Measurements from ENCODE around the gene KCNQ1.

The KCNQ1 gene

DNA sequence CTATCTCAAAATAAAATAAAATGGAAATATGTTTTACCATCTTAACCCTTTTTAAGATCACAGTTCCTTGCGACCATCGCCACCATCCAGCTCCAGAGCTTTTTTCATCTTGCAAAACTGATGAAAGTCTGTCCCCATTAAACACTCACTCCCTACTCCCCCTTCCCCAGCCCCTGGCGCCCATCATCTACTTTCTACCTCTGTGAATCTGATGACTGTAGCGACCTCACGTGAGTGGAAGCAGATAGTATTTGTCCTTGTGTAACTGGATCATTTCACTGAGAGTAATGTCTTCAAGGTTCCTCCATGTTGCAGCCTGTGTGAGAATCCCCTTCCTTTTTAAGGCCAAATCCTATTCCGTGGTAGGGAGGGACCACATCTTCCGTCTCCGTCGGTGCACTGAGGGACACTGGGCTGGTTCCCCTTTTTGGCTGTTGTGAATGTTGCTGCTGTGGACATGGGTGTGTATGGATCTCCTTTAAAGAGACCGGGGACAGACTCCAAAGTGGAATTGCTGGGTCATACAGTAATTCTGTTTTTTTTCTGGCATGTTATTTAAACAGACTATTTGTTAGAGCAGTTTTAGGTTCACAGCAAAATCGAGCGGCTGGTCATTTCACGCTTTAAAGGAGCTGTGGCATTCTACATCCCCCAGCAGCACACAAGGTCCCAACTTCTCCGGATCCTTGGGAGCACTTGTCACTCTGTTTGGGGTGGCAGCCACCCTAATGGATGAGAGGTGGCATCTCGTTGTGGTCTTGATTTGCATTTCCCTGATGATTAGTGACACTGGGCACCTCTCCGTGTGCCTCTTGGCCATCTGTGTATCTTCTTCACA lies 120.0 kb downstream of the KCNQ1 start:
- no peak overlapping the region for H3K4me2 ChIP-seq (ENCODE audit: low read length)
- H3K9me2 ChIP-seq (ENCODE audit: low read depth, low read length), result no peaks in the 10 kb centered on the region
- no peak overlapping the region for H2AFZ ChIP-seq (ENCODE audit: low read length)
- H3K9me3 ChIP-seq (ENCODE audit: low read length), result no peaks in the 10 kb centered on the region
- H3K4me1 ChIP-seq (ENCODE audit: insufficient read depth, low read length, severe bottlenecking), result no peaks in the 10 kb centered on the region
- H3K36me3 ChIP-seq (ENCODE audit: insufficient read depth, low read length), result no peaks in the 10 kb centered on the region
- H3F3A ChIP-seq (ENCODE audit: insufficient read depth, low read length), result no peaks in the 10 kb centered on the region
- H3K9ac ChIP-seq (ENCODE audit: low read length), result no peak overlapping the region
- no peaks in the 10 kb centered on the region for H3K79me2 ChIP-seq (ENCODE audit: insufficient read depth, low read length)
- no peaks in the 10 kb centered on the region; the same call in 1 of the 2 replicates for H3K27me3 ChIP-seq (ENCODE audit: insufficient read depth, low read length)
- no peak overlapping the region for H3K4me3 ChIP-seq (ENCODE audit: low read depth, low read length, poor library complexity, severe bottlenecking)
- TF ChIP-seq, protein P1, sequence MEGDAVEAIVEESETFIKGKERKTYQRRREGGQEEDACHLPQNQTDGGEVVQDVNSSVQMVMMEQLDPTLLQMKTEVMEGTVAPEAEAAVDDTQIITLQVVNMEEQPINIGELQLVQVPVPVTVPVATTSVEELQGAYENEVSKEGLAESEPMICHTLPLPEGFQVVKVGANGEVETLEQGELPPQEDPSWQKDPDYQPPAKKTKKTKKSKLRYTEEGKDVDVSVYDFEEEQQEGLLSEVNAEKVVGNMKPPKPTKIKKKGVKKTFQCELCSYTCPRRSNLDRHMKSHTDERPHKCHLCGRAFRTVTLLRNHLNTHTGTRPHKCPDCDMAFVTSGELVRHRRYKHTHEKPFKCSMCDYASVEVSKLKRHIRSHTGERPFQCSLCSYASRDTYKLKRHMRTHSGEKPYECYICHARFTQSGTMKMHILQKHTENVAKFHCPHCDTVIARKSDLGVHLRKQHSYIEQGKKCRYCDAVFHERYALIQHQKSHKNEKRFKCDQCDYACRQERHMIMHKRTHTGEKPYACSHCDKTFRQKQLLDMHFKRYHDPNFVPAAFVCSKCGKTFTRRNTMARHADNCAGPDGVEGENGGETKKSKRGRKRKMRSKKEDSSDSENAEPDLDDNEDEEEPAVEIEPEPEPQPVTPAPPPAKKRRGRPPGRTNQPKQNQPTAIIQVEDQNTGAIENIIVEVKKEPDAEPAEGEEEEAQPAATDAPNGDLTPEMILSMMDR (IDR thresholded peaks at IDR 0.05; ENCODE audit: low read length), result no peak
- TF ChIP-seq EZH2 (IDR thresholded peaks at IDR 0.05; ENCODE audit: borderline replicate concordance, low read length), result no peak
- no peak overlapping the region for H3K27ac ChIP-seq (ENCODE audit: low read depth, low read length, poor library complexity, severe bottlenecking)
- H4K20me1 ChIP-seq (ENCODE audit: insufficient read depth, low read length), result no peaks in the 10 kb centered on the region

DNA sequence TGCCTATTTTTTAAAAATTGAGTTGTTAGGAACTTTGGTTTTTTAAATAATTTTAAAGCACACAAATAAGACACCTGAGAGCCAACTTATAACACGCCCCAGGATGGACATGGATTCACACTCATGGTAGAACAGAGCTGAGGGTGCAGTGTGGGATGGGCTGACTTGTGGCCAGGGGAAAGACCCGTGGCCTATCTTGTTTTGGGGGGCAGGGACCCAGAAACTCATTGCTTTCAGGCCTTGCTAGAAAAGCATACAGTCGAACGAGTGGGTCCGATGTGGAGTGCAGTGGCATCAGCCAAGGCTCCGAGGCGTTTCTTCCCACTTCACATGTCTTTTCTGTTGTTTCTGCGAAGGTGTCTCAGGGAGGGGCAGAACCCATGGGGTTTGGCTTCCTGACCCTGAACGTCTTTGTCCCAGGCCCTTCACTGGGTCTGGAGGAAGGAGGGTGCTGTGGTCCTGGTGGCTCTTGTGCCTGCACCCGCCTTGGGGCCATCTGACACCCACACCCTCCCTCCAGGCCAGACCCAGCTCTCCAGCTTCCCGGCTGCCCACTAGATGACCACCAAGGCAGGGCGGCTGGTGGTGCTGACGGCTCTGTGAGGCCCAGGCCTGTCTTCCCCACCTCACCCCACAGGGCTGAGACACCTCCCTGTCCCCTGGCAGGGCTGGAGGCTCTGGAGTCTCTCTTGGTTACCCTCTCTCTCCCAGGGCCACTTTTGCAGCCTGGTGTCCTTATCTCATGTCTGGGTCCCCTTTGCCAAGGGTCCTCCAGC lies 120.8 kb downstream of the KCNQ1 start:
- Histone ChIP-seq H3K4me3 (ENCODE audit: low read depth, low read length, poor library complexity, severe bottlenecking) (no peak overlapping the region), H3K4me1 (ENCODE audit: insufficient read depth, low read length, severe bottlenecking) (no peaks in the 10 kb centered on the region), H3F3A (ENCODE audit: insufficient read depth, low read length) (no peaks in the 10 kb centered on the region), H3K79me2 (ENCODE audit: insufficient read depth, low read length) (no peaks in the 10 kb centered on the region), H4K20me1 (ENCODE audit: insufficient read depth, low read length) (no peaks in the 10 kb centered on the region), H3K27me3 (ENCODE audit: insufficient read depth, low read length) (no peaks in the 10 kb centered on the region; the same call in 1 of the 2 replicates), H2AFZ (ENCODE audit: low read length) (no peak overlapping the region), H3K36me3 (ENCODE audit: insufficient read depth, low read length) (no peaks in the 10 kb centered on the region), H3K9ac (ENCODE audit: low read length) (no peak overlapping the region), H3K27ac (ENCODE audit: low read depth, low read length, poor library complexity, severe bottlenecking) (no peak overlapping the region), H3K4me2 (ENCODE audit: low read length) (no peak overlapping the region), H3K9me3 (ENCODE audit: low read length) (no peaks in the 10 kb centered on the region), H3K9me2 (ENCODE audit: low read depth, low read length) (no peaks in the 10 kb centered on the region)
- TF ChIP-seq, protein P1 (IDR thresholded peaks at IDR 0.05; ENCODE audit: low read length), result no peak
- TF ChIP-seq EZH2 (IDR thresholded peaks at IDR 0.05; ENCODE audit: borderline replicate concordance, low read length), result no peak

DNA sequence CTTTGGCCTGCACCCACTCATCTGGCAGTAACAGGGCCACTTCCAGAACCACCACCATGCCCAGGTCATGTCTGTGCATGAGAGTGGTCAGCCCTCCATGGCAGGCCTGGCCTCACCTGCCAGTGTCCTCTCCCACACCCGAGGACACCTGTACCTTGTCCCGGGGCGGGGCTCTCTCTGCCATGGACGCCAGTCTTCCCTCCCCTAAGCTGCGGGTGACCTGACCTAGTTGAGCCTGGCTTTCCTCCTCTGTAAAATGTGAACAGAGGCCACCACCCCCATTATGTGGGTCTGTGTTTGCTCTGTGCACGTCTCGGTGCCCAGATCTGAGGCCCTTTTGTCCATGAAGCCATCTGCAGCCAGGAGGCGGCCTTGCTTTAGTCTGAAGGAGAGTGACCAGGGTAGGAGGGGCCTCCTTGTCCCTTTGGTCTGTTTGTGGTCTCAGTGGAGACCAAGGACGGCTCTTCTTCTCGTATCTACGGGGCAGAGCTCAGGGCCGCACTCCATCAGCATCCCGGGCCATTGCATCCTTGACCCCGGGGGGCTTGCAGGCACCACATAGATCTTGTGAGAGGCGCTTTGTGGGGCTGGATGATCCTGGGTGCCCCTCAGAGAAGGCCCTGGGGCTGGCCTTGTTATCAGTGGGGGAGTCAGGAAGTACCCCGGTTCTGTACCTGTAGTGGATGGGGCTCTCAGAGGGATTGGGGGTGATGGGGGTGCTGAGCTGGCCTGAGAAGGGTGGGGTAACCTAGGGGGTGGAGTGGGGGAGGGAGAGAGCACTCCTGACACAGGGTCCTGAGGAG lies 121.6 kb downstream of the KCNQ1 start:
- Histone ChIP-seq H3K9me2 (ENCODE audit: low read depth, low read length) (no peaks in the 10 kb centered on the region), H3K9me3 (ENCODE audit: low read length) (no peaks in the 10 kb centered on the region), H3F3A (ENCODE audit: insufficient read depth, low read length) (no peaks in the 10 kb centered on the region), H3K9ac (ENCODE audit: low read length) (no peak overlapping the region), H3K36me3 (ENCODE audit: insufficient read depth, low read length) (no peaks in the 10 kb centered on the region), H3K27me3 (ENCODE audit: insufficient read depth, low read length) (no peaks in the 10 kb centered on the region; the same call in 1 of the 2 replicates), H3K4me2 (ENCODE audit: low read length) (no peak overlapping the region), H2AFZ (ENCODE audit: low read length) (no peak overlapping the region), H3K79me2 (ENCODE audit: insufficient read depth, low read length) (no peaks in the 10 kb centered on the region), H4K20me1 (ENCODE audit: insufficient read depth, low read length) (no peaks in the 10 kb centered on the region), H3K27ac (ENCODE audit: low read depth, low read length, poor library complexity, severe bottlenecking) (no peak overlapping the region), H3K4me3 (ENCODE audit: low read depth, low read length, poor library complexity, severe bottlenecking) (no peak overlapping the region), H3K4me1 (ENCODE audit: insufficient read depth, low read length, severe bottlenecking) (no peaks in the 10 kb centered on the region)
- no peak for TF ChIP-seq EZH2 (IDR thresholded peaks at IDR 0.05; ENCODE audit: borderline replicate concordance, low read length)
- TF ChIP-seq, protein P1 (IDR thresholded peaks at IDR 0.05; ENCODE audit: low read length), result no peak
